ENCODE measurements around the gene NFKB2.

The NFKB2 gene

GRCh38 chr10:102451105-102451969 is 55.8 kb downstream of the NFKB2 start, which contains the start of gene C10orf95:
TSS of gene C10orf95 (minus strand) at chr10:102451543. CDS start at chr10:102451093, 450 bp downstream.
- peak within 1 kb of the TSS; percentile 87 for H3K4me3 ChIP-seq
- TF ChIP-seq CTCF (IDR thresholded peaks at IDR 0.05): no peak
- peak within 1 kb of the TSS; percentile 79 to 86 for H3K27ac ChIP-seq
- DNase-seq (ENCODE audit: low spot score): no peak

Data from coronary artery (tissue), 2 donors.